Neuron (in vitro differentiated cells): ENCODE results near the gene TRIM51.

Experiments used
- H2AFZ ChIP-seq: one replicate; pipeline ENCODE4 v1.6.1; 2013; ENCODE audit warnings: low read depth, mild to moderate bottlenecking, inconsistent platforms, low read length, moderate library complexity
- H3K27me3 ChIP-seq: one replicate; pipeline ENCODE4 v1.6.1; 2013; ENCODE audit warnings: low read length; ENCODE audit not compliant: insufficient read depth
- H3K36me3 ChIP-seq: one replicate; pipeline ENCODE4 v1.6.1; 2013; ENCODE audit warnings: low read length; ENCODE audit not compliant: insufficient read depth
- H3K4me1 ChIP-seq: one replicate; pipeline ENCODE4 v1.6.1; 2013; ENCODE audit warnings: low read length; ENCODE audit not compliant: insufficient read depth
- H3K4me3 ChIP-seq: 2 replicates; pipeline ENCODE4 v1.5.1; 2013; ENCODE audit warnings: mild to moderate bottlenecking, low read length, moderate library complexity
- H3K9me3 ChIP-seq: one replicate; pipeline ENCODE4 v1.6.1; 2013; ENCODE audit warnings: low read length

The TRIM51 gene

GRCh38 chr11:55920537-55920936, 37.4 kb downstream of the TRIM51 start:
- Histone ChIP-seq H3K36me3 (no peaks in the 10 kb centered on the region), H3K9me3 (no peaks in the 10 kb centered on the region), H3K27me3 (no peaks in the 10 kb centered on the region), H3K4me3 (no peak overlapping the region), H2AFZ (no peak overlapping the region), H3K4me1 (no peaks in the 10 kb centered on the region)

DNA sequence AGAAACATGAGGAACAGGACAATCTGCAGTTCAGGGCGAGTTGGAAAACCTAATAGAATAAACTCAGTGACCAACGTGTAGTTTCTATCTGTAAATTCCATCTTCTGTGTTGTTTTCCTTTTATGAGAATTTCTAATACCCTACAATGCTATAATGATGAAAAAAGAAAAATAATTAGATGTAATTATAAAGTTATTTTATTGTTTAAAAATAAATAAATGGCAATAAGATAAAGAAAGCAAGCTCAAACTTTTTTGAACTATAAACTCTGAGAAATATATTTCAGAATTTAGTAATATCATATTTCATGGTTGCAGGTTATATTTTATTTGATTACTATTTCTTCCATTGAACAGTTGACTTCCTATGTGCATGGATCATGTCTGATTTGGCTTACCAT, 53.2 kb downstream of the TRIM51 start, which contains the start of gene OR5I1:
Gene OR5I1, minus strand, starts transcription at position 101 of the 400 bp plus-strand sequence. Its CDS starts 0 bp downstream, at position 101.
- Histone ChIP-seq H3K9me3 (no peaks in the 10 kb centered on the region), H2AFZ (no peak within 1 kb of the TSS), H3K36me3 (no peaks in the 10 kb centered on the region), H3K4me1 (no peaks in the 10 kb centered on the region), H3K4me3 (no peak within 1 kb of the TSS), H3K27me3 (no peaks in the 10 kb centered on the region)
